ENCODE data around the gene RANGAP1. TPM values are rescaled to one million over a fixed set of nuclear protein-coding genes. Genes with fewer than 3 reads are reported as not detected.

RANGAP1 gene
- total RNA-seq, 4 donors from 2014 or later: 18.7 to 38.7 (median 35.6) TPM

- intact Hi-C loops (cut with DNase I; ENCODE audit: low total_unique reads): no loop called here
- DNase-seq: peak; percentile 58 to 67
- Histone ChIP-seq H3K9me3 (no peaks in the 10 kb centered on the region), H3K27me3 (no peaks in the 10 kb centered on the region), H3K4me1 (no peaks in the 10 kb centered on the region), H3K36me3 (no peaks in the 10 kb centered on the region), H3K4me3 (no peak overlapping the region), H3K27ac (peak overlapping the region; percentile 68 to 69)
- TF ChIP-seq CTCF (IDR thresholded peaks at IDR 0.05) (no peak), POLR2A (IDR thresholded peaks at IDR 0.05) (peak in 1 of 2 donors; percentile 32)
Measured at GRCh38 chr22:41217553-41218157, 68.3 kb downstream of the RANGAP1 start.

- DNase-seq: no peak
- H3K27ac ChIP-seq: peak overlapping the region; percentile 68 to 69
- no peaks in the 10 kb centered on the region for H3K4me1 ChIP-seq
- H3K27me3 ChIP-seq: no peaks in the 10 kb centered on the region
- H3K36me3 ChIP-seq: no peaks in the 10 kb centered on the region
- H3K4me3 ChIP-seq: no peak overlapping the region
- H3K9me3 ChIP-seq: no peaks in the 10 kb centered on the region
- intact Hi-C loops (cut with DNase I; ENCODE audit: low total_unique reads): no loop called here
- no peak for TF ChIP-seq CTCF (IDR thresholded peaks at IDR 0.05)
- TF ChIP-seq POLR2A (IDR thresholded peaks at IDR 0.05): no peak
Measured at GRCh38 chr22:41216984-41217383, 69.0 kb downstream of the RANGAP1 start.

DNA sequence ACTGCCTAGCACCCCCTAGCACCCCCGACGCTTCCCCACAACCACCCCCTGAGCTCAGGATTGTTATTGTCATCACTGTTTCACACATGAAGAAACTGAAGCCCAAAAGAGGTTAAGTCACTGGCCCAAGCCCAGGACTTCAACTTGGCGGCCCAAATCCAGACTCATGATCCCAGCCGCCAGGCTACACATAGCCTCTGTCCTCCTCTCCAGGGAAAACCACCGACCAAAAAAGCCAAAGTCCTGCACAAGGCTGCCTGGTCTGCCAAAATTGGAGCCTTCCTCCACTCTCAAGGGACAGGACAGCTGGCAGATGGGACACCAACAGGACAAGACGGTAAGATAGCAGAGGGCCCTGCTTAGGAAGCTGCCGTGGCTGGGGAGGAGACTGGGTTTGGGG, 70.1 kb downstream of the RANGAP1 start:
- Histone ChIP-seq H3K9me3 (no peaks in the 10 kb centered on the region), H3K36me3 (no peaks in the 10 kb centered on the region), H3K4me3 (no peak overlapping the region), H3K27me3 (no peaks in the 10 kb centered on the region), H3K27ac (no peak overlapping the region), H3K4me1 (no peaks in the 10 kb centered on the region)
- intact Hi-C loops (cut with DNase I; ENCODE audit: low total_unique reads): no loop called here
- TF ChIP-seq POLR2A (IDR thresholded peaks at IDR 0.05): no peak
- no peak for TF ChIP-seq CTCF (IDR thresholded peaks at IDR 0.05)
- no peak for DNase-seq

DNA sequence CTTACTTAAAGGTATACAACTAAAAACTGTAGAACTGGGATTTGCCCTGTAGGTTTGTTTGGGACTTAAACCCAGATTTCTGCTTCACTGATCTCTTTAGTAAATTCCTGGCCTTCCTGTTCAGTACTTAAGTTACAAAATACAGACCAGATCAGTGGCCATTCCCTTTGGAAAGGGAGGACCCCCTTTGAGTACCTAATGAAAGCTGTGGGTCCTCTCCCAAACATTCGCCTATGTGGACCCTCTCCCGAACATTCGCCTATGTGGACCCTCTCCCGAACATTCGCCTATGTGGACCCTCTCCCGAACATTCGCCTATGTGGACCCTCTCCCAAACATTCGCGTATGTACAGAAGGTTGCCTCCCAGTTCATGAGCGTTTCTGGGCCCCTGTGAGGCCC, 70.6 kb downstream of the RANGAP1 start:
- no peak for TF ChIP-seq POLR2A (IDR thresholded peaks at IDR 0.05)
- no peak for TF ChIP-seq CTCF (IDR thresholded peaks at IDR 0.05)
- H3K27ac ChIP-seq: no peak overlapping the region
- intact Hi-C loops (cut with DNase I; ENCODE audit: low total_unique reads): no loop called here
- no peaks in the 10 kb centered on the region for H3K27me3 ChIP-seq
- H3K9me3 ChIP-seq: no peaks in the 10 kb centered on the region
- DNase-seq: no peak
- no peak overlapping the region for H3K4me3 ChIP-seq
- H3K36me3 ChIP-seq: no peaks in the 10 kb centered on the region
- H3K4me1 ChIP-seq: no peaks in the 10 kb centered on the region

DNA sequence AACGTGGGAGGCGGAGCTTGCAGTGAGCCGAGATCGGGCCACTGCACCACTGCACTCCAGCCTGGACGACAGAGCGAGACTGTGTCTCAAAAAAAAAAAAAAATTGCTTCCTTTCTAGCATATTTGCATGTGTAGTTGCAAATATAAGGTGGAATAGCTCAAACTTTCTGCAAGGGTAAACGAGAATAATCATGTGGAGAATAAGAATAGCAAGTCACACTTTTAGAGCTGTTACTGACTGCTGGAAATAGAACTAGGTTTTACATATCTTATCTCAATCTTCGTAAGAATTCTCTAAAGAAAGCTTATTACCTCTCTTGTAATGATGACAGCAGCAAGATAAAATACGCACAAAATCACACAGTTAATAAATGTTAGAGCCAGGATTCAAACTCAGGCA, 79.3 kb downstream of the RANGAP1 start:
- Histone ChIP-seq H3K27ac (no peak overlapping the region), H3K4me1 (peaks cover 0 to 8% of the 10 kb centered on the region in 2 donors), H3K36me3 (no peaks in the 10 kb centered on the region), H3K9me3 (no peaks in the 10 kb centered on the region), H3K27me3 (no peaks in the 10 kb centered on the region), H3K4me3 (no peak overlapping the region)
- intact Hi-C loops (cut with DNase I; ENCODE audit: low total_unique reads): no loop called here
- TF ChIP-seq POLR2A (IDR thresholded peaks at IDR 0.05) (no peak), CTCF (IDR thresholded peaks at IDR 0.05) (no peak)
- DNase-seq: no peak
